GM18861 (cell line): ENCODE results near the gene CHST11.
"Not testable (repeated sequence)": the region's sequence is repeated elsewhere in the genome, so short reads cannot be mapped to it uniquely, and the experiment has no call there.

Source experiments
- ATAC-seq: cut with Tn5 transposase; IDR thresholded peaks from one replicate; pipeline ENCODE4 v1.9.1; 2021; ENCODE audit not compliant: unreplicated experiment

Gene CHST11

GRCh38 chr12:104555648-104556047, 98.9 kb downstream of the CHST11 start:
- ATAC-seq, result no peak

- no peak for ATAC-seq
These were observed 100.9 kb downstream of the CHST11 start for GRCh38 chr12:104557488-104558195.

GRCh38 chr12:104560881-104561280, 104.1 kb downstream of the CHST11 start:
- no peak for ATAC-seq

GRCh38 chr12:104562763-104563162, 106.0 kb downstream of the CHST11 start:
- no peak for ATAC-seq

DNA sequence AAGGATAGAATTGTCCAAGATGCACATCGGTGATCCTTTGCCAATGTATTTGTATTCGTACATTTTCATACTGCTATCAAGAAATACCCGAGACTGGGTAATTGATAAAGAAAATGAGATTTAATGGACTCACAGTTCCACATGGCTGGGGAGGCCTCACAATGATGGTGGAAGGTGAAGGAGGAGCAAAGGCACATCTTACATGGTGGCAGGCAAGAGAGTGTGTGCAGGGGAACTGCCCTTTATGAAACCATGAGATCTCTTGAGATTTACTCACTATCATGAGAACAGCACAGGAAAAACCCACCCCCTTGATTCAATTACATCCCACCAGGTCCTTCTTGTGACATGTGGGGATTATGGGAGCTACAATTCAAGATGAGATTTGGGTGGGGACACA, 107.9 kb downstream of the CHST11 start:
- ATAC-seq, result not testable (repeated sequence)

DNA sequence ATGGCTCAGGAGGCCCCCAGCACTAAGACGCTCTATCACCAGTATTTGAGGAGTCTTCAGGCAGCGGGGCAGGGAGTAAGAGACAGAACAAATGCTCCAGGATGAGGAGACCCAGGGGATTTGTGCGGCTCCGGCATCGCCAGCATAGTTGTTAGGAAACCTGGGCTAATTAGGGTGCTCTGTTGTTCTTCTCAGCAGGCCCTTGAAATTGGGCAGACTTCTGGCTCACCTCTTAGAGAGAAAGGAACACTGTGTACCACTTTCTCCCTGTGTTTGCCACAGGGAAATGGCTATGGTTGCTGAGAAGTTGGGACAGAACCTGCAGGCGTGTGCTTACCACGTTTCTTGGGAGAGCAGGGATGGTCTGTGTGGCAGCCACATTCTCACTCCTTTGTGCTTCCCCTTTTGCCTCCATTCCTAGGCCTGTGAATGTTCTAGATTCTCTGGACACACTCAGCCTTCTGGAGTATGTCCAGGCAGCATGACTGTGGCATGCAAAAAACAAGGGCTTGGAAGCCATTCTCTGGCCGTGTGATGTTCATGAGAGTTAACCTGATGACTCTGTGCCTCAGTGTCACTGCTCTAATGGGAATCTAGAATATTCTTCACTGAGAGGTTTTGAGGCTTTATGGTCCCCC, 109.0 kb downstream of the CHST11 start:
- ATAC-seq, result no peak

DNA sequence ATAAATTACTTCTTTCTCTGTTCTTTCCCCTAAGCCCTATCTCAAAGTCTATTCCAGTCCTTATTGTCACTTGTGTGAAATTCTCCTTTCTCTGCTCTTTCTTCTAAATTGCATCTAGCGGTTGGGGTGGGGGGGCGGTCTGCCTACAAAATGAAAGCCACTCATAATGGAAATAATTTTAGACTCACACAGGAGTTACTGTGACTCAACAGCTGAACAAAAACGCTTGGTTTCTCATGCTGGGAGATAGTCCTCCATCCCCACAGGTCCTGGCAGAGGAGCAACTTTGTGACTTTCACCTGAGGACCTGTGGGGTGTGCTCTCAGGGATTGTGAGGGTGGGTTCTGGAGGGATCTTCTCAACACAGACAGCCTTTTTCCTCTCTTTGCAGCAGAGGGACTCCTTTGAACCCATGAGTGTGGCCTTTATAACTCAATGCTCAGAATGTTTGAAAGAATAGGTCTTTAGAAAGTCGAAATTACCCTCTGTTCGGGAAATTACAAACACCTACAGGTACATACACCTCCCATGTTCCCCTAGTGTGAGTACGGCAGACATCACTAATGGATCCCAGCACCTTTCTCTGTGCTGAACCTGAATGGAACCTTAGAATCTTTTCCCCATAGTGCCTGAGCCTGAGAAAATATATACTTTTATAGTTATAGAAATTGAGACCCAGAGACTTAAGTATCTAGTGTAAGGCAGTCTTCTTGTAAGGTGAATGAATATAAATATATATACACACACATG, 109.7 kb downstream of the CHST11 start:
- ATAC-seq, result no peak

GRCh38 chr12:104567832-104568486, 111.2 kb downstream of the CHST11 start:
- ATAC-seq, result no peak

DNA sequence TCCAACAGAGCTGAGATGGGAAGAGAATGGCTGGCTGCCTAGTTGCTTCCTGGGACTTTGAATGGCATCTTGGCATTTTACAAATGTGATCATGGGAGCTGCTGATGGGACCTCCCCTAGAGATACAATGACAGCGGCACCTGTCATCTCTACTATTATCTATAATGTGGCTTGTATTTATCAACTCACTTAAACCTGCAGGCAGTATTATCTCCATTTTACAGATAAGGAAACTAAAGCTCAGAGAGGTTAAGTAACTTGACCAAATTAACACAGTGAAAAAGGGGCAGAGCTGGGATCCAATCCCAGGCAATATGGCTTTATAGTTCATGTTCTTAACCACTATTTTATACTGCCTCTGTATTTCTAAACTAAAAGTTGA, 111.7 kb downstream of the CHST11 start:
- ATAC-seq, result no peak

- no peak for ATAC-seq
These were observed 112.2 kb downstream of the CHST11 start for GRCh38 chr12:104568935-104569334.

- peak; percentile 65 for ATAC-seq
These were observed 112.8 kb downstream of the CHST11 start for GRCh38 chr12:104569346-104570173.

DNA sequence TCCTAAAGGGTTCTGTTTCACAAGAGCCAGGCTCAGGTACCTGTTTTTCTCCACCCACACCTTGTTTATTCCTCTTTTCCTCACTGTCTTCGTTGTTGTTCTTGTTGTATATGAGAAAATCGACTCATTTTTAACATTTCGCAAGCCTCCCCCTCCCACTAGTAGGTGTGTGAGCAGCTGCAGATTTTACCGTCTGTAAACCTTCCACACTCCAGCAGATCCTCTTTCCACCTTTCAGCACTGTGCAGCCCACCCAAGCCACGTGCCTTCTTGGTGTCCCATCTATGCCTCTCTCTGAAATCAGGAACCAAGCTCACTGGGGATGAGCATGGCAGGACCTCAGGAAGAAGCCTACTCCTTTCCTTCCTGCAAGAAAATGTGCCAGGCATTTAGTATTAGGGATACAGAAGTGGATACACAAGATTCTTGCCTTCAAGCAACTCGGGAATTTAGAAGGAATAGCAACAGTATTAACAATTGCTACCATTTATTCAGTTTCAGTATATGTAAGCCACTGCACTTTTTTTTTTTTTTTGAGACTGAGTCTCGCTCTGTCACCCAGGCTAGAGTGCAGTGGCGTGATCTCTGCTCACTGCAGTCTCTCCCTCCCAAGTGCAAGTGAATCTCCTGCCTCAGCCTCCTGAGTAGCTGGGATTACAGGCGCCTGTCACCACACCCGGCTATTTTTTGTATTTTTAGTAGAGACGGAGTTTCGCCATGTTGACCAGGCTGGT, 113.6 kb downstream of the CHST11 start:
- ATAC-seq, result no peak

- peak; percentile 35 for ATAC-seq
These were observed 114.6 kb downstream of the CHST11 start for GRCh38 chr12:104571328-104571727.

DNA sequence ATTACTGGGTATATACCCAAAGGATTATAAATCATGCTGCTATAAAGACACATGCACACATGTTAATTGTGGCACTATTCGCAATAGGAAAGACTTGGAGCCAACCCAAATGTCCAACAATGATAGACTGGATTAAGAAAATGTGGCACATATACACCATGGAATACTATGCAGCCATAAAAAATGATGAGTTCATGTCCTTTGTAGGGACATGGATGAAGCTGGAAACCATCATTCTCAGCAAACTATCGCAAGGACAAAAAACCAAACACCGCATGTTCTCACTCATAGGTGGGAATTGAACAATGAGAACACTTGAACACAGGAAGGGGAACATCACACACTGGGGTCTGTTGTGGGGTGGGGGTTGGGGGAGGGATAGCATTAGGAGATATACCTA, 117.6 kb downstream of the CHST11 start:
- not testable (repeated sequence) for ATAC-seq

GRCh38 chr12:104574758-104575157, 118.0 kb downstream of the CHST11 start:
- ATAC-seq, result not testable (repeated sequence)

DNA sequence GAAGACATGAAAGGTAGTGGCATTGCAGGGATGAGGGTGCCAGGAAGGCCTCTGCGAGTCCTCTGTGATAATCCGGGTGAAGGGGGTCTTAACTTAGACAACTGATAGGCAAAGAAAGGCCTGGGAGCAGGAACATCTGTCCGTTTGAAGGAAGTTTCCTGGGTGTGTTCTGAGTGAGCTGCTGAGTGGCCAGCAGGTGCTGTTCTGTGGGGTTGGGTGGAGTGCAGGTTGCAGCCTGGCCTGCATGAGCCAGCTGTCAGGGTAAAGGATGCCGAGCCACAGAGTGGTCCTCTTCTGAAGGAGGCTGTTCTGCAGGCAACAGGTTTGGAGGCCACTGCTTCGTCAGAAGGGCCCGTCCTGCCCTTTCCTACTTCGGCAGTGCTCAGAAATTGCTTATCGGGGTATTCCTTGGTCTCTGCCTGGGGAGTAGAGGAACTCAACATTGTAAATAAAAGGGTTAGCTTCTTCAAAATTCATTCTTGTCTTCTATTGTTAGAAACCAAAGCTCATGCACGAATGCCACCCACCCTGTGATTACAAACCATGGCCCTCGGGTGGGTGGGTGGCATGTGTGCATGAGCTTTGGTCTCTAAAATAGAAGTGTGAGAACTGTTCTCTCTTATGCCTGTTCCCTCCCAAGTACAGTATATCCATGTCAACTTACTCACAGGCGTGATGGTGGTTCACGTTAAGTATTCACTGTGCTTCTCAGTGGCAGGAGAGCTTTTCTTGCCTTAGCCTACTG, 118.9 kb downstream of the CHST11 start:
- no peak for ATAC-seq

- no peak for ATAC-seq
These were observed 119.5 kb downstream of the CHST11 start for GRCh38 chr12:104576187-104576778.

- ATAC-seq, result no peak
These were observed 120.3 kb downstream of the CHST11 start for GRCh38 chr12:104576980-104577580.
